SJSA1 (cell line): Measurements from ENCODE around the gene MYO1C. TPM values are rescaled to one million over a fixed set of nuclear protein-coding genes. Genes with fewer than 3 reads are reported as not detected.
A peak's percentile ranks its signal among the peaks of the same experiment; 100 is the strongest.

Source experiments
- DNase-seq, 2 experiments: peaks; one replicate each; pipeline ENCODE4 v3.0.0-alpha.2; 2015 to 2020; ENCODE audit warnings: low spot score in 2 of 2, low read depth in 1 of 2
- H3K27ac ChIP-seq: fragments of 250-450 bp; sonication (Bioruptor Pico); 2 replicates; pipeline ENCODE4 v1.5.1; 2020; ENCODE audit warnings: mild to moderate bottlenecking, moderate library complexity
- H3K27me3 ChIP-seq: fragments of 250-450 bp; sonication (Bioruptor Pico); replicated peaks from 2 replicates; pipeline ENCODE4 v1.5.1; 2020; ENCODE audit warnings: mild to moderate bottlenecking, moderate library complexity
- H3K36me3 ChIP-seq: fragments of 250-450 bp; sonication (Bioruptor Pico); 2 replicates; pipeline ENCODE4 v1.5.1; 2020; ENCODE audit warnings: mild to moderate bottlenecking
- H3K4me1 ChIP-seq: fragments of 250-450 bp; sonication (Bioruptor Pico); replicated peaks from 2 replicates; pipeline ENCODE4 v1.6.1; 2021; ENCODE audit warnings: mild to moderate bottlenecking
- H3K4me3 ChIP-seq: fragments of 250-450 bp; sonication (Bioruptor Pico); 2 replicates; pipeline ENCODE4 v1.5.1; 2020; ENCODE audit warnings: mild to moderate bottlenecking
- H3K9me3 ChIP-seq: fragments of 250-450 bp; sonication (Bioruptor Pico); replicated peaks from 2 replicates; pipeline ENCODE4 v1.5.1; 2020; ENCODE audit warnings: mild to moderate bottlenecking
- total RNA-seq: library from RNA; depleted of rRNA; stranded (reverse); fragments of >200 nt; shearing (Covaris generic); gene quantifications from 2 replicates; pipeline ENCODE4 v1.2.3, GENCODE V29; 2014

MYO1C gene
- total RNA-seq, 1 experiment from 2014 or later = 155 TPM

GRCh38 chr17:1486802-1487695 is 5.4 kb downstream of the MYO1C start:
- DNase-seq = no peak
- Histone ChIP-seq H3K9me3 (no peaks in the 10 kb centered on the region), H3K27ac (peak overlapping the region; percentile 96), H3K4me3 (no peak overlapping the region), H3K4me1 (peaks cover 58% of the 10 kb centered on the region), H3K36me3 (peaks cover 42% of the 10 kb centered on the region), H3K27me3 (no peaks in the 10 kb centered on the region)

GRCh38 chr17:1485423-1486376 is 6.8 kb downstream of the MYO1C start:
- peak; percentile 65 to 82 for DNase-seq
- peak overlapping the region; percentile 90 for H3K4me3 ChIP-seq
- H3K27me3 ChIP-seq = no peaks in the 10 kb centered on the region
- peaks cover 49% of the 10 kb centered on the region for H3K36me3 ChIP-seq
- H3K4me1 ChIP-seq = peaks cover 50% of the 10 kb centered on the region
- H3K27ac ChIP-seq = peak overlapping the region; percentile 96
- no peaks in the 10 kb centered on the region for H3K9me3 ChIP-seq

DNA sequence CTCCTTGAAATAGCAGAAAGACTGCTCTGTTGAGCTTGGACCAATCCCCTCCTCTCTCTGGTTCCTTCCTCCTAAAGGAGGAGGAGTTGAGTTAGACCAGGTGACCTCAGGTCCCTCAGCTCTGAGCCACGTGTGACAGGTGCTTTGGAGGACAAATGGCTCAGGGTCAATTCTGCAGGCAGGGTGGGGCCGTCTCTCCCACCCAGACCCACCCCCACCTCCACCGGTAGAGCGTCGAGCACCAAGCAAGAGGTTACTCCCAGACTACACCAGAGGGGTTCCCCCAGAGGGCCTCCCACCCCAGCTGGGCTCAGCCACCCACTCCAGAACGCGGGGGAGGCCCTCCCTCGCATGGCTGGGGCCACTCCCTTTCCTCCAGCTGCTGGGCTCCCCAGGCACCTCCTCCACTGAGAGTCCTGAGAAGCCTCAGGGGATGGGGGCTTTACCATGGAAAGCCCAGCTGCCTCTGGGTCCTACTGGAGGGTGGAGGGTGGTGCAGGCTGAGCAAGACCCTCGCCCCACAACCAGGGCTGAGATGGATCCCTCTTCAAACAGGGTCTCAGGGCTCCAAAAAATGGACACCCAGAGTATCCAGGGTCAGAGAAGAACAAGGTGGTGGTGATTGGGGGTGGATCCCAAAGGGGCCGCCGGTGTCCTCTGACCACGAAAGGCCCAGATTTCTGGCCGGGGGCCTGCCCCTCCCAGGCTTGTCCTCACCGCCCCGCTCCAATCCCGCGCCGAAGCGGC is 7.6 kb downstream of the MYO1C start:
- Histone ChIP-seq H3K4me1 (peaks cover 42% of the 10 kb centered on the region), H3K27me3 (no peaks in the 10 kb centered on the region), H3K9me3 (no peaks in the 10 kb centered on the region), H3K4me3 (peak overlapping the region; percentile 90), H3K27ac (peak overlapping the region; percentile 95), H3K36me3 (peaks cover 56% of the 10 kb centered on the region)
- peak in 1 of 2 experiments; percentile 52 for DNase-seq

GRCh38 chr17:1484060-1484535 is 8.4 kb downstream of the MYO1C start:
- no peaks in the 10 kb centered on the region for H3K9me3 ChIP-seq
- H3K27me3 ChIP-seq = no peaks in the 10 kb centered on the region
- H3K4me3 ChIP-seq = peak overlapping the region; percentile 90; the same call in 1 of the 2 replicates
- peaks cover 35% of the 10 kb centered on the region for H3K4me1 ChIP-seq
- no peak for DNase-seq
- no peak overlapping the region for H3K27ac ChIP-seq
- H3K36me3 ChIP-seq = peaks cover 61% of the 10 kb centered on the region

DNA sequence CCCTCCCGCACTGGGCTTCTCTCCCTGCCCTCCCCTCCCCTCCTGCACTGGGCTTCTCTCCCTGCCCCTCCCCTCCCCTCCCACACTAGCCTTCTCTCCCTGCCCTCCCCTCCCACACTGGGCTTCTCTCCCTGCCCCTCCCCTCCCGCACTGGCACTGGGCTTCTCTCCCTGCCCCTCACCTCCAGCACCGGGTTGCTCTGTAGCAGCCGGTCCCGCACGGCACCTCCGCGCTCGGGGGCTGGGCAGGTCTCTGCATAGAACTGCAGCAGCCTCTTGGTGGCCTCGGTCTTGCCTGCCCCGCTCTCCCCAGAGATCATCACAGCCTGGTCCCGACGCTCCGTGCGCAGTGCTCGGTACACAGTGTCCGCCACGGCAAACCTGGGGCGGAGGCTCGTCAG is 9.8 kb downstream of the MYO1C start:
- DNase-seq = no peak
- Histone ChIP-seq H3K27ac (no peak overlapping the region), H3K36me3 (peaks cover 75% of the 10 kb centered on the region)

GRCh38 chr17:1481736-1482135 is 10.8 kb downstream of the MYO1C start:
- H3K36me3 ChIP-seq = peaks cover 80% of the 10 kb centered on the region
- H3K9me3 ChIP-seq = no peaks in the 10 kb centered on the region

More for the DNA sequence above, 9.8 kb downstream of the MYO1C start:
- peaks cover 22% of the 10 kb centered on the region for H3K4me1 ChIP-seq
- H3K27me3 ChIP-seq = no peaks in the 10 kb centered on the region
- H3K9me3 ChIP-seq = no peaks in the 10 kb centered on the region
- no peak overlapping the region for H3K4me3 ChIP-seq

DNA sequence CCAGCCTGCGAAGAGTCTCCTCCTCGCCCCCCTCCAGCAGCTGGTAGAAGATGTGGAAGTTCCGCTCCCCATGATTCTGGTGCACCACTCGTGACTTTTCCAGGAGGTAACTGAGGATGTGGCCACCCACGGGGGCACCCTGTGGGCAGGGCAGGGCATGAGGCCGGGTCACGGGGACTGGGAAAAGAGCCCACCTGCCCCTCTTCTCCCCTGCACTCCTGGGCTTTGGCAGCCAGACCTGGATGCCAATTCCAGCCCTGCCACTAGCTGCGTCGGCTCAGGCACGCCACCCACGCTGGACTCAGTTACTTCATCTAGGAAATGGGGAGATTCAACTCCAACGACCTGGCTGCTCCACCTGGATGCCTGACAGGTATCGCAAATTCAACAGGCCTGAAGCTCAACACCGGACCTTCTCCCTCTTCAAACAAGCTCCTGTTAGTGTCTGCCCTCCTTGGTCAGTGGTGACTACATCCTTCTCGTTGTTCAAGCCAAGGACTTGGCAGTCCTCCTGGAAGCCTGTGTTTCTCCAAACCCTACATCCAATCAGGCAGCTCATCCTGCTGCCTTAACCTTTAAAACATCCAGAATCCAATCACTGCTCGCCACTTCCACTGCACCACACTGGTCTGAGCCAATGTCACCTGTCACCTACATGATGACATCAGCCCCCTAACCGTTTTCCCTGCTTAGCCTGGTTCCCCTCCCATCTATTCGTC is 11.6 kb downstream of the MYO1C start:
- no peaks in the 10 kb centered on the region for H3K9me3 ChIP-seq
- no peak overlapping the region for H3K27ac ChIP-seq
- H3K36me3 ChIP-seq = peaks cover 86% of the 10 kb centered on the region
- H3K4me3 ChIP-seq = no peak overlapping the region
- H3K27me3 ChIP-seq = no peaks in the 10 kb centered on the region
- DNase-seq = no peak
- peaks cover 7% of the 10 kb centered on the region for H3K4me1 ChIP-seq

More at GRCh38 chr17:1481736-1482135, 10.8 kb downstream of the MYO1C start:
- H3K4me1 ChIP-seq = peaks cover 15% of the 10 kb centered on the region
- H3K4me3 ChIP-seq = no peak overlapping the region
- H3K27me3 ChIP-seq = no peaks in the 10 kb centered on the region
- no peak overlapping the region for H3K27ac ChIP-seq
- DNase-seq = no peak

DNA sequence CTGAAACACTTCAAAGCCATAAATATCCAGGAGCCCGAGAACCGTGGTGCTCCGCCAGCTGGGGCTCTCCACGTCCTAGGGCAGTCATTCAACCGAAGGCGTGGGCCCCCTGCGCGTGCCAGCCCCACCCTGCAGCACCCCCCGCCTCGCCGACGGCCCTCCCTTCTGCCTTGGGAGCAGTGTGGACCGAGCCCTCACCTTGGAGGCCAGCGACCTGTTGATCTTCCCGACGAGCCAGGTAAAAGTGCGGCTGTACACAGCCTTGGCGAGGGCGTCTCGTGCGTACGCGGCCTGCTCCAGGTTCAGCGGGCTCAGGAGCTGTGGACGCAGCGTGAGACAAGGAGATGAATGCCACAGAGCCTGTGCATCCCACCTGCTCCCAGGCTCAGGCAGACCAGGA is 14.1 kb downstream of the MYO1C start:
- no peaks in the 10 kb centered on the region for H3K4me1 ChIP-seq
- no peak overlapping the region for H3K4me3 ChIP-seq
- no peak for DNase-seq
- no peaks in the 10 kb centered on the region for H3K27me3 ChIP-seq
- no peaks in the 10 kb centered on the region for H3K9me3 ChIP-seq
- H3K36me3 ChIP-seq = peaks cover 88% of the 10 kb centered on the region
- no peak overlapping the region for H3K27ac ChIP-seq

DNA sequence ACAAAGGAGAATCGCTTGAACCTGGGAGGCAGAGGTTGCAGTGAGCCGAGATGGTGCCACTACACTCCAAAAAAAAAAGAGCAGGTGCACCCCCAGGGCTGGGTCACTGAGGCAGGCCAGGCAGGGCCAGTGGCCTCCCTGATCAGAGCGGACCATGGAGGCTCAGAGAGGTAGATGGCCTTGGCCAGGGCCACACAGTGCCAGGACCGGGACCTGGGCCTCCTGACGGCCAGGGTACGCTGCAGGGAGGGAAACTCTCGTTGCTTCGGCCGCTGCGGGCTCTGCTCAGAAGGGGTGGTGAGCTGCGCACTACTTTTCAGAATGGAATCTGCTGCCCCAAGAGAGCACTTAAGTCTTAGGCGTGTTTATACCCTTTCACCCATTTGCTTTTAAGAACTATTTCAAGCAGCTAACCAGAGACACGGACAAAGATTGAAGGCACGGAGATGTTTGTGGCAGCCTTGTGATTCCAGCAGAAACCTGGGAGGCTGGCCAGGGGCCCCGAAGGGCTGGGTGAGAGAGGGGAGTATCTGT is 17.1 kb downstream of the MYO1C start:
- H3K9me3 ChIP-seq = no peaks in the 10 kb centered on the region
- no peaks in the 10 kb centered on the region for H3K27me3 ChIP-seq
- no peak for DNase-seq
- H3K27ac ChIP-seq = no peak overlapping the region
- no peak overlapping the region for H3K4me3 ChIP-seq
- no peaks in the 10 kb centered on the region for H3K4me1 ChIP-seq
- peaks cover 87% of the 10 kb centered on the region for H3K36me3 ChIP-seq

- Histone ChIP-seq H3K27ac (no peak overlapping the region), H3K9me3 (no peaks in the 10 kb centered on the region), H3K27me3 (no peaks in the 10 kb centered on the region), H3K4me3 (no peak overlapping the region), H3K36me3 (peaks cover 86% of the 10 kb centered on the region), H3K4me1 (no peaks in the 10 kb centered on the region)
- no peak for DNase-seq
Observed at GRCh38 chr17:1474402-1475189, 17.9 kb downstream of the MYO1C start.

DNA sequence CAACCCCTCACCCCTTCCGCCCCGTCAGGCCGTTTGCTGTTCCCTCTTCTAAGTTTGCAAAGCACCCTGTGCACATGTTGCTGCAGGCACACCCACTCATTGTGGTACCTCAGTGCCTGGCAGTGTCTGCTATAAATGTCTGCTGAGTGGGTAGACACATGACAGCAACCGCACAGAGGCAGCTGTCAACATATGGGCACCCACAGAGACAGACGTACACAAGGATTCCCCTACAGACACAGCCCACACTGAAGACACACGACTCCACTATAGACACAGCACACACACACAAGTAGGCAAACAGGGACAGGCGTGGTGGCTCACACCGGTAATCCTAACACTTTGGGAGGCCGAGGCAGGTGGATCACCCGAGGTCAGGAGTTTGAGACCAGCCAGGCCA is 18.6 kb downstream of the MYO1C start:
- H3K36me3 ChIP-seq = peaks cover 89% of the 10 kb centered on the region
- DNase-seq = no peak
- H3K4me3 ChIP-seq = no peak overlapping the region
- no peaks in the 10 kb centered on the region for H3K4me1 ChIP-seq
- H3K27me3 ChIP-seq = no peaks in the 10 kb centered on the region
- no peak overlapping the region for H3K27ac ChIP-seq
- no peaks in the 10 kb centered on the region for H3K9me3 ChIP-seq

DNA sequence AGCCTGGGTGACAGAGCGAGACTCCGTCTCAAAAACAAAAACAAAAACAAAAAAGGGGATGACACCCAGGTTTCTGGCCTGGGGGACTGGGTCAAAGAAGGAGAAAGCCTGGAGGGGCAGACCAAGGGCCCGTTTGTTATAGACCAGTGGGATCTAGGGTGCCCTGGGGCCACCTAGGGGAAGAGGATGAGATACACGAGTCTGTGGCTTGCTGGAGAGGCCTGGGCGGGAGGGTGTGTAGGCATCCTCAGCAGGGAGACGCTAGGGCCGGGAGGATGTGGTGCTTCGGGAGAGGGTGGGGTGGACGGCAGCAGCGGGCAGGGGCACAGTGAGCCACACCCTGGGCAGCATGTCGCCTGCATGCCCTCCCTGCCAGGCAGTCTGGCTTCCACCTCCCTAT is 19.3 kb downstream of the MYO1C start:
- no peaks in the 10 kb centered on the region for H3K9me3 ChIP-seq
- DNase-seq = no peak
- no peak overlapping the region for H3K4me3 ChIP-seq
- no peaks in the 10 kb centered on the region for H3K4me1 ChIP-seq
- H3K27me3 ChIP-seq = no peaks in the 10 kb centered on the region
- H3K27ac ChIP-seq = no peak overlapping the region
- H3K36me3 ChIP-seq = peaks cover 89% of the 10 kb centered on the region
